HEK293T (cell line): ENCODE results near the gene POLE4.

Experiments used
- CTCF ChIA-PET: fragments of 350-600 bp; formaldehyde crosslinking; extraction: SDS; loops from one replicate; lab custom pipeline; 2021; ENCODE audit warnings: antibody characterized with exemption, inconsistent platforms; lab: Yijun Ruan, JAX
- POLR2A ChIA-PET: fragments of 350-600 bp; formaldehyde crosslinking; extraction: SDS; loops from one replicate; lab custom pipeline; 2020; ENCODE audit warnings: antibody characterized with exemption, inconsistent platforms; lab: Yijun Ruan, JAX
- DNase-seq: peaks from one replicate; pipeline ENCODE4 v3.0.0; 2012; ENCODE audit warnings: mixed read lengths; ENCODE audit errors: extremely low spot score
- ARNT ChIP-seq: fragments of 450-650 bp; IDR thresholded peaks from 2 replicates; pipeline ENCODE4 v1.6.1; 2017; ENCODE audit warnings: mild to moderate bottlenecking
- BHLHE40 ChIP-seq: fragments of 450-650 bp; IDR thresholded peaks from 2 replicates; pipeline ENCODE4 v1.6.1; 2016; ENCODE audit warnings: mild to moderate bottlenecking, moderate library complexity, borderline replicate concordance
- CTBP1 ChIP-seq: fragments of 450-650 bp; IDR thresholded peaks from 2 replicates; pipeline ENCODE4 v1.6.1; 2016; ENCODE audit warnings: borderline replicate concordance
- ELF4 ChIP-seq: fragments of 450-650 bp; IDR thresholded peaks from 2 replicates; pipeline ENCODE4 v1.6.1; 2017; ENCODE audit warnings: antibody characterized with exemption
- FOXA1 ChIP-seq: fragments of 450-650 bp; IDR thresholded peaks from 2 replicates; pipeline ENCODE4 v1.6.1; 2016; ENCODE audit warnings: mild to moderate bottlenecking
- FOXK2 ChIP-seq: fragments of 450-650 bp; IDR thresholded peaks from 2 replicates; pipeline ENCODE4 v1.6.1; 2016; ENCODE audit warnings: mild to moderate bottlenecking
- FOXM1 ChIP-seq: fragments of 450-650 bp; IDR thresholded peaks from 2 replicates; pipeline ENCODE4 v1.6.1; 2017; ENCODE audit warnings: mild to moderate bottlenecking, borderline replicate concordance
- HDGF ChIP-seq: fragments of 450-650 bp; IDR thresholded peaks from 2 replicates; pipeline ENCODE4 v1.6.1; 2017; ENCODE audit warnings: antibody characterized with exemption, borderline replicate concordance
- L3MBTL2 ChIP-seq: fragments of 450-650 bp; conservative IDR thresholded peaks from 2 replicates; pipeline ENCODE4 v1.6.1; 2016; ENCODE audit warnings: mild to moderate bottlenecking
- LEF1 ChIP-seq: fragments of 450-650 bp; IDR thresholded peaks from 2 replicates; pipeline ENCODE4 v1.6.1; 2017; ENCODE audit warnings: mild to moderate bottlenecking, borderline replicate concordance
- NFRKB ChIP-seq: fragments of 450-650 bp; IDR thresholded peaks from 2 replicates; pipeline ENCODE4 v1.6.1; 2016; ENCODE audit warnings: mild to moderate bottlenecking, moderate library complexity
- PKNOX1 ChIP-seq: fragments of 450-650 bp; IDR thresholded peaks from 2 replicates; pipeline ENCODE4 v1.6.1; 2016
- SP1 ChIP-seq: fragments of 450-650 bp; IDR thresholded peaks from 2 replicates; pipeline ENCODE4 v1.6.1; 2017
- SUZ12 ChIP-seq: fragments of 450-650 bp; IDR thresholded peaks from 2 replicates; pipeline ENCODE4 v1.6.1; 2016; ENCODE audit warnings: mild to moderate bottlenecking
- TARDBP ChIP-seq: fragments of 450-650 bp; IDR thresholded peaks from 2 replicates; pipeline ENCODE4 v1.6.1; 2016
- ZNF384 ChIP-seq: fragments of 450-650 bp; IDR thresholded peaks from 2 replicates; pipeline ENCODE4 v1.6.1; 2016

POLE4 gene

GRCh38 chr2:75003276-75003675 is 44.8 kb downstream of the POLE4 start:
- POLR2A ChIA-PET, result no interaction called here
- DNase-seq, result no peak
- TF ChIP-seq TARDBP, result no peak
- no peak for TF ChIP-seq SUZ12
- no peak for TF ChIP-seq NFRKB
- no peak for TF ChIP-seq BHLHE40
- no peak for TF ChIP-seq ELF4
- TF ChIP-seq ARNT, result no peak
- no peak for TF ChIP-seq PKNOX1
- TF ChIP-seq FOXM1, result no peak
- no peak for TF ChIP-seq HDGF
- TF ChIP-seq LEF1, result no peak
- no peak for TF ChIP-seq FOXA1
- CTCF ChIA-PET, result interaction anchor here (0.8 kb wide), 1 partner anchor 1340 kb away, joined by 4 read pairs; no protein-coding TSS in a partner anchor

GRCh38 chr2:75003773-75004172 is 45.3 kb downstream of the POLE4 start:
- DNase-seq, result no peak
- CTCF ChIA-PET, result interaction anchor here (0.8 kb wide), 1 partner anchor 1340 kb away, joined by 4 read pairs; no protein-coding TSS in a partner anchor
- no peak for TF ChIP-seq CTBP1
- no peak for TF ChIP-seq BHLHE40
- no peak for TF ChIP-seq L3MBTL2
- TF ChIP-seq SUZ12, result no peak
- TF ChIP-seq HDGF, result no peak
- TF ChIP-seq FOXA1, result no peak
- POLR2A ChIA-PET, result no interaction called here

- ChIA-PET CTCF (interaction anchor here (0.6 kb wide), 1 partner anchor 13 kb away, joined by 3 read pairs; no protein-coding TSS in a partner anchor), POLR2A (no interaction called here)
- no peak for DNase-seq
- TF ChIP-seq PKNOX1, result no peak
- TF ChIP-seq NFRKB, result no peak
- TF ChIP-seq ARNT, result no peak
- no peak for TF ChIP-seq FOXM1
- TF ChIP-seq SUZ12, result no peak
- no peak for TF ChIP-seq L3MBTL2
- no peak for TF ChIP-seq BHLHE40
- no peak for TF ChIP-seq ZNF384
- no peak for TF ChIP-seq TARDBP
- TF ChIP-seq HDGF, result no peak
- TF ChIP-seq LEF1, result no peak
- no peak for TF ChIP-seq FOXK2
- TF ChIP-seq SP1, result no peak
- TF ChIP-seq FOXA1, result no peak
- TF ChIP-seq ELF4, result no peak
- no peak for TF ChIP-seq CTBP1
Measured at GRCh38 chr2:75006041-75006440, 47.6 kb downstream of the POLE4 start.

GRCh38 chr2:75007061-75007460 is 48.6 kb downstream of the POLE4 start:
- TF ChIP-seq TARDBP (no peak), LEF1 (no peak), FOXK2 (no peak)
- CTCF ChIA-PET, result no interaction called here
- DNase-seq, result no peak
- POLR2A ChIA-PET, result no interaction called here

- DNase-seq, result no peak
- POLR2A ChIA-PET, result no interaction called here
- CTCF ChIA-PET, result no interaction called here
- TF ChIP-seq SUZ12 (no peak), PKNOX1 (no peak), L3MBTL2 (no peak), FOXA1 (no peak), CTBP1 (no peak), BHLHE40 (no peak), HDGF (no peak), LEF1 (no peak), NFRKB (no peak), ARNT (no peak), FOXK2 (no peak)
Measured at GRCh38 chr2:75007819-75008218, 49.4 kb downstream of the POLE4 start.

- ChIA-PET CTCF (no interaction called here), POLR2A (no interaction called here)
- TF ChIP-seq ZNF384 (no peak), BHLHE40 (no peak), SP1 (no peak), LEF1 (no peak), PKNOX1 (no peak), FOXA1 (no peak), FOXK2 (no peak), HDGF (no peak), CTBP1 (no peak), ARNT (no peak), FOXM1 (no peak), TARDBP (no peak), L3MBTL2 (no peak), ELF4 (no peak), NFRKB (no peak), SUZ12 (no peak)
- no peak for DNase-seq
Measured at GRCh38 chr2:75010571-75010970, 52.1 kb downstream of the POLE4 start.
